ENCODE results near the gene DDI2.
A peak's percentile ranks its signal among the peaks of the same experiment; 100 is the strongest.
"Not testable (repeated sequence)": the region's sequence is repeated elsewhere in the genome, so short reads cannot be mapped to it uniquely, and the experiment has no call there.

Gene DDI2

GRCh38 chr1:15649937-15650336 lies 32.7 kb downstream of the DDI2 start (continued):
- TF ChIP-seq ZNF518A (tag by site-specific recombination; conservative IDR thresholded peaks at IDR 0.05; ENCODE audit: low read depth) (no peak), ZNF175 (tag by site-specific recombination; IDR thresholded peaks at IDR 0.05) (no peak), ZNF18 (tag by site-specific recombination; IDR thresholded peaks at IDR 0.05) (no peak), ZIC2 (tag by site-specific recombination; IDR thresholded peaks at IDR 0.05) (no peak), SETDB1 (IDR thresholded peaks at IDR 0.05; ENCODE audit: insufficient read length, low read length) (no peak), ZNF571 (tag by site-specific recombination; IDR thresholded peaks at IDR 0.05) (no peak)

- TF ChIP-seq SP3 (tag by site-specific recombination; IDR thresholded peaks at IDR 0.05) = no peak
- no peak for TF ChIP-seq PRDM1 (tag by site-specific recombination; IDR thresholded peaks at IDR 0.05)
- TF ChIP-seq ZBTB8A (tag by site-specific recombination; IDR thresholded peaks at IDR 0.05) = no peak
- no peak for TF ChIP-seq ZNF48 (tag by site-specific recombination; IDR thresholded peaks at IDR 0.05)
- TF ChIP-seq ZNF148 (tag by site-specific recombination; IDR thresholded peaks at IDR 0.05; ENCODE audit: borderline replicate concordance) = no peak
- TF ChIP-seq FEZF1 (tag by site-specific recombination; IDR thresholded peaks at IDR 0.05) = no peak
- TF ChIP-seq ZNF354C (tag by site-specific recombination; IDR thresholded peaks at IDR 0.05; ENCODE audit: borderline replicate concordance, low read depth) = no peak
- H3K36me3 ChIP-seq (ENCODE audit: control insufficient read depth in 2 of 2, insufficient read depth in 1 of 2, low read length in 2 of 2) = peaks cover 33 to 82% of the 10 kb centered on the region in 2 experiments
- POLR2A ChIA-PET = no interaction called here
- no peaks in the 10 kb centered on the region for H3K4me1 ChIP-seq (ENCODE audit: control insufficient read depth, insufficient read depth, low read length)
- no peak overlapping the region for H3K27ac ChIP-seq (ENCODE audit: extremely low read depth, low read depth, low read length)
- no peak overlapping the region for H3K4me3 ChIP-seq (ENCODE audit: low read depth, low read length)
- H3K9me3 ChIP-seq (ENCODE audit: control insufficient read depth, insufficient read depth, low read depth, low read length) = no peaks in the 10 kb centered on the region
- CTCF ChIA-PET = no interaction called here
Observed at GRCh38 chr1:15650433-15650832, 33.2 kb downstream of the DDI2 start.

- POLR2A ChIA-PET = interaction anchor here (0.6 kb wide), 1 partner anchor 1030 kb away, joined by 6 read pairs; no protein-coding TSS in a partner anchor
- H3K36me3 ChIP-seq (ENCODE audit: control insufficient read depth in 2 of 2, insufficient read depth in 1 of 2, low read length in 2 of 2) = peaks cover 23 to 82% of the 10 kb centered on the region in 2 experiments; a peak in 2 of 3 replicates
- H3K27ac ChIP-seq (ENCODE audit: extremely low read depth, low read depth, low read length); H3K4me3 ChIP-seq (ENCODE audit: low read depth, low read length); H3K4me1 ChIP-seq (ENCODE audit: control insufficient read depth, insufficient read depth, low read length); H3K9me3 ChIP-seq (ENCODE audit: control insufficient read depth, insufficient read depth, low read depth, low read length); CTCF ChIA-PET: not testable (repeated sequence)
- TF ChIP-seq ZNF121 (tag by site-specific recombination; IDR thresholded peaks at IDR 0.05) = 0 out of 2 replicates have a peak, but pooled peaks have one; percentile 21
Observed at GRCh38 chr1:15652130-15652529, 34.9 kb downstream of the DDI2 start.
